ENCODE results near the gene FCER1G. TPM values are rescaled to one million over a fixed set of nuclear protein-coding genes. Genes with fewer than 3 reads are reported as not detected.
A peak's percentile ranks its signal among the peaks of the same experiment; 100 is the strongest.

FCER1G gene
- total RNA-seq, 1 donor from 2014 or later: 4.3 TPM

DNA sequence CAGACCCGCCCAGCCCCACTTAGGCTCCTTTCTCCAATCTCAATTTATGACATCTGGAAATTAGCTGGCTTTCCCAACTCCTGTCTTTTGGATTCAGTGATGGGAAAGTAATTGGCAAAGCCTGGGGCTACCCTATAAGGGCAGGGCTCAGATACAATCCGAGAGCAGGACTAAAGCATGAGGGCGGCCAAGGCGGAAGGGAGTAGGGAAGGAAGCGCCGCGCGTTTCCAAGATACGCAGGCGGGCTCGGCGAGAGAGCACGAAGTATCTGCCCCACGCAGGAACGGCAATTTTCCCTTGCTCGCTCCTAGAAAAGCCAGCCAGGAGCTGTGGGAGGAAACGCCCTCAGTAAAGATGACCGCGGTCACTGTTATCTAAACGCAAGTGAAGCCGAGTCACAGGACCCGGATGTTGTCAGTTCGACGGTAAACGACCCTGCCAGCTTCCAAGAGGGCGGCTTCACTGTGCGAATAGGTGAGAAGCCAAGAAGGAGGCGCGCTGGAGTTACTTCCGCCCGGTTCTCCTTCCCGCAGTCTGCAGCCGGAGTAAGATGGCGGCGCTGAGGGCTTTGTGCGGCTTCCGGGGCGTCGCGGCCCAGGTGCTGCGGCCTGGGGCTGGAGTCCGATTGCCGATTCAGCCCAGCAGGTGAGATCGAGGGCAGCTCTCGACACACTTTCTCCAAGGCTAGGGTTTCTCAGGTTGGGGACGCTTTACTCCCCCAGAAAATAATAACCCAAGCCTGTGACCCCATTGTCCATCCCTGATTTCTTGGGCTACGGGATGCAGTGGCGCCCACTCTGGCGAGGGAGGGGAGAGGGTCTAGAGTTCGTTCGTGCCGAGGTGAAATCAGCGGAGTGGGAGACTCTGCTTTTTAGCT, 13.0 kb upstream of the FCER1G start, which contains the start of gene NDUFS2:
NDUFS2 (plus strand) TSS at position 532 of the 877 bp plus-strand sequence; CDS start at position 551, 19 bp downstream.
- peaks cover 6% of the 10 kb centered on the region for H3K27me3 Mint-ChIP-seq (ENCODE audit: unreplicated experiment)
- DNase-seq (ENCODE audit: low spot score): peak; percentile 89
- TF ChIP-seq, protein P1, sequence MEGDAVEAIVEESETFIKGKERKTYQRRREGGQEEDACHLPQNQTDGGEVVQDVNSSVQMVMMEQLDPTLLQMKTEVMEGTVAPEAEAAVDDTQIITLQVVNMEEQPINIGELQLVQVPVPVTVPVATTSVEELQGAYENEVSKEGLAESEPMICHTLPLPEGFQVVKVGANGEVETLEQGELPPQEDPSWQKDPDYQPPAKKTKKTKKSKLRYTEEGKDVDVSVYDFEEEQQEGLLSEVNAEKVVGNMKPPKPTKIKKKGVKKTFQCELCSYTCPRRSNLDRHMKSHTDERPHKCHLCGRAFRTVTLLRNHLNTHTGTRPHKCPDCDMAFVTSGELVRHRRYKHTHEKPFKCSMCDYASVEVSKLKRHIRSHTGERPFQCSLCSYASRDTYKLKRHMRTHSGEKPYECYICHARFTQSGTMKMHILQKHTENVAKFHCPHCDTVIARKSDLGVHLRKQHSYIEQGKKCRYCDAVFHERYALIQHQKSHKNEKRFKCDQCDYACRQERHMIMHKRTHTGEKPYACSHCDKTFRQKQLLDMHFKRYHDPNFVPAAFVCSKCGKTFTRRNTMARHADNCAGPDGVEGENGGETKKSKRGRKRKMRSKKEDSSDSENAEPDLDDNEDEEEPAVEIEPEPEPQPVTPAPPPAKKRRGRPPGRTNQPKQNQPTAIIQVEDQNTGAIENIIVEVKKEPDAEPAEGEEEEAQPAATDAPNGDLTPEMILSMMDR (IDR thresholded peaks at IDR 0.05; ENCODE audit: unreplicated experiment): no peak
- peak within 1 kb of the TSS; percentile 94 for H3K4me3 Mint-ChIP-seq (ENCODE audit: unreplicated experiment)
- H3K9me3 Mint-ChIP-seq (ENCODE audit: unreplicated experiment): no peaks in the 10 kb centered on the region
- H3K27ac Mint-ChIP-seq (ENCODE audit: unreplicated experiment): peak within 1 kb of the TSS; percentile 98
- peaks cover 16% of the 10 kb centered on the region for H3K36me3 Mint-ChIP-seq (ENCODE audit: low read depth, unreplicated experiment)
- peaks cover 62% of the 10 kb centered on the region for H3K4me1 Mint-ChIP-seq (ENCODE audit: unreplicated experiment)

DNA sequence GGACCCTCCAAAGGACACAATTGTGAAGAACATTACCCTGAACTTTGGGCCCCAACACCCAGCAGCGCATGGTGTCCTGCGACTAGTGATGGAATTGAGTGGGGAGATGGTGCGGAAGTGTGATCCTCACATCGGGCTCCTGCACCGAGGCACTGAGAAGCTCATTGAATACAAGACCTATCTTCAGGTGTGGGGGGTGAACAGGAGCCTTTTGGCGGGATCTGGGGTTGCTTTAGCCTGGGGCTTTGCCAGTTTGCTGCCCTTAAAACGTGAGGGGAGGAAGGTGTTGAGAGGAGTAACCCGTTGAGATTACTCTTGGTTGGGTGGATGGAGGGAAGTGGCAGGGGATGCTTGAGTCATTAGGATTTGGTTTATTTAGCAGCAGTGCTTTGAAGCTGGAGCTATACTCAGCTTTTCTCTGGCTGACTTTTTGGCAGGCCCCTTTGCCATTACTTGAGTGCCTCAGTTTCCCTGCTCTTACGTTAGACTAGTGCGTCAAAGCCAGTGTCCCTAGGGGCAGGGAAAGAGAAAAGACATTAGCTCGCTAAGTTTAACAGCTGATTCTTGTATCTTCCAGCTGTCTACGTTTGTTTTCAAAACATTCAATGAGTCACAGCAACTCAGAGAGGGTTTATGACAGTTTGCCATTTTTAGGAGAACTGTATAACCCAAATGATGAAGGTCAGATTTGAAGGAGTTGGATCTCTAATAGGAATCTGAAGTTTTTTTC, 8.5 kb upstream of the FCER1G start:
- peaks cover 24% of the 10 kb centered on the region for H3K4me1 Mint-ChIP-seq (ENCODE audit: unreplicated experiment)
- H3K36me3 Mint-ChIP-seq (ENCODE audit: low read depth, unreplicated experiment): peaks cover 31% of the 10 kb centered on the region
- H3K27me3 Mint-ChIP-seq (ENCODE audit: unreplicated experiment): no peaks in the 10 kb centered on the region
- H3K4me3 Mint-ChIP-seq (ENCODE audit: unreplicated experiment): no peak overlapping the region
- TF ChIP-seq, protein P1 (IDR thresholded peaks at IDR 0.05; ENCODE audit: unreplicated experiment): no peak
- H3K27ac Mint-ChIP-seq (ENCODE audit: unreplicated experiment): no peak overlapping the region
- DNase-seq (ENCODE audit: low spot score): no peak
- H3K9me3 Mint-ChIP-seq (ENCODE audit: unreplicated experiment): no peaks in the 10 kb centered on the region

DNA sequence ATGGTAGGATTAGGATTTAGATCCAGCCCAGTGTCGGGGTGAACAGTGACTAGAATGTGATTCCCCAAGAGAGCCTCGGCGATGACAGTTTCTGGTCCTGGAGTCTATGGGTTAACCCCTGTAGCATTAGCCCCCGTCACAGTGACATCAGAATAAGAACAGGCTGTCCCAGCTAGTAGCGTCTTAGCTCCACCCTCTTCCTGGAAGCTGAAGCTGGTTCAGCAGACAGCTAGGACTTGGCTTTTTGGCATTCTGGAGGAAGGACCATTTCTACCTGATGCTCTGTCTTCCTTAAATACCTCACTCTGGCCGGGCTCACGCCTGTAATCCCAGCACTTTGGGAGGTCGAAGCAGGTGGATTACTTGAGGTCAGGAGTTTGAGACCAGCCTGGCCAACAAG, 7.9 kb upstream of the FCER1G start:
- H3K4me1 Mint-ChIP-seq (ENCODE audit: unreplicated experiment): peaks cover 20% of the 10 kb centered on the region
- TF ChIP-seq, protein P1 (IDR thresholded peaks at IDR 0.05; ENCODE audit: unreplicated experiment): no peak
- no peaks in the 10 kb centered on the region for H3K9me3 Mint-ChIP-seq (ENCODE audit: unreplicated experiment)
- no peak overlapping the region for H3K27ac Mint-ChIP-seq (ENCODE audit: unreplicated experiment)
- no peak for DNase-seq (ENCODE audit: low spot score)
- no peak overlapping the region for H3K4me3 Mint-ChIP-seq (ENCODE audit: unreplicated experiment)
- no peaks in the 10 kb centered on the region for H3K27me3 Mint-ChIP-seq (ENCODE audit: unreplicated experiment)
- peaks cover 37% of the 10 kb centered on the region for H3K36me3 Mint-ChIP-seq (ENCODE audit: low read depth, unreplicated experiment)

DNA sequence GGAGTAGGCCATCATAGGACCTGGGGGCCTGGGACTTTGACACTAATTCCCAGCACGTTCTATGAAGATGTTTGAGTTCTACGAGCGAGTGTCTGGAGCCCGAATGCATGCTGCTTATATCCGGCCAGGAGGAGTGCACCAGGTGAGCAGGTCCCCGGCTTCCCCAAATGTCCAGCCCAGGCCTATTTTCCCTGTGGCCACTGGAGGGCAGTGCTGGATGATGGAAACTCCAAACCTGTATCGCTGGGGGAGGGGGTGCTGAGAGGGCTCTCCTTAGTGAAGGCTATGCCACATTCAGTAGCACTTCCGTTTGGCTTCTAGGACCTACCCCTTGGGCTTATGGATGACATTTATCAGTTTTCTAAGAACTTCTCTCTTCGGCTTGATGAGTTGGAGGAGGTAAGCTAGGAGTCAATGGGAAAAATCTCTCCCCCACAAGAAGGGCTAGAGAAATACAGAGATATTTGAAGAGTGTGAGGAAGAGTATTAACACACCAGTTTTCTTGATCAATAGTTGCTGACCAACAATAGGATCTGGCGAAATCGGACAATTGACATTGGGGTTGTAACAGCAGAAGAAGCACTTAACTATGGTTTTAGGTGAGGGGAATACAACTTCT, 5.2 kb upstream of the FCER1G start:
- Mint-ChIP-seq H3K27me3 (ENCODE audit: unreplicated experiment) (peaks cover 1% of the 10 kb centered on the region), H3K4me1 (ENCODE audit: unreplicated experiment) (peaks cover 11% of the 10 kb centered on the region), H3K4me3 (ENCODE audit: unreplicated experiment) (peak overlapping the region; percentile 5), H3K36me3 (ENCODE audit: low read depth, unreplicated experiment) (peaks cover 50% of the 10 kb centered on the region), H3K9me3 (ENCODE audit: unreplicated experiment) (no peaks in the 10 kb centered on the region), H3K27ac (ENCODE audit: unreplicated experiment) (no peak overlapping the region)
- peak; percentile 75 for DNase-seq (ENCODE audit: low spot score)
- TF ChIP-seq, protein P1 (IDR thresholded peaks at IDR 0.05; ENCODE audit: unreplicated experiment): peak; percentile 92
